Erythroblast (primary cell): Measurements from ENCODE around the gene PTPRD.

Source experiments
- GATA1 ChIP-seq: IDR thresholded peaks from 2 replicates; pipeline ENCODE4 v1.6.1; 2011; ENCODE audit warnings: low read depth, mild to moderate bottlenecking, control low read depth, low read length, moderate library complexity
- POLR2A ChIP-seq: IDR thresholded peaks from 2 replicates; pipeline ENCODE4 v1.6.1; 2011; ENCODE audit warnings: mild to moderate bottlenecking, low read length

DNA sequence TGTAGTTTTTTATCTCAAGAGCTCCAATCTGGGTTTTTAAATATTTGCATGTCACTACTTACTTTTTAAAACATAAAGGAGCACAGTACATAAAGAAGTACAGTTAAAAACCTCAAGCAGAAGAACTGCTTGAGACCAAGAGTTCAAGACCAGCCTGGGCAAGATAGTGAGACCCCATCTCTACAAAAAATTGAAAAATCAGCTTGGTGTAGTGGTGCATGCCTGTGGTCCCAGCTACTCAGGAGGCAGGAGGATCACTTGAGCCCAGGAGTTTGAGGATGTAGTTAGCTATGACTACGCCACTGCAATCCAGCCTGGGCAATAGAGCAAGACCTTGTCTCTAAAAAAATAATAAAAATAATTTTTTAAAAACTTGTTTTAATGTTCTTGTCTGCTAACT is 1840.5 kb downstream of the PTPRD start:
- TF ChIP-seq POLR2A: no peak
- TF ChIP-seq GATA1: no peak
